ENCODE results near the gene CRAMP1.
"Not testable (repeated sequence)": the region's sequence is repeated elsewhere in the genome, so short reads cannot be mapped to it uniquely, and the experiment has no call there.

Gene CRAMP1, protein sequence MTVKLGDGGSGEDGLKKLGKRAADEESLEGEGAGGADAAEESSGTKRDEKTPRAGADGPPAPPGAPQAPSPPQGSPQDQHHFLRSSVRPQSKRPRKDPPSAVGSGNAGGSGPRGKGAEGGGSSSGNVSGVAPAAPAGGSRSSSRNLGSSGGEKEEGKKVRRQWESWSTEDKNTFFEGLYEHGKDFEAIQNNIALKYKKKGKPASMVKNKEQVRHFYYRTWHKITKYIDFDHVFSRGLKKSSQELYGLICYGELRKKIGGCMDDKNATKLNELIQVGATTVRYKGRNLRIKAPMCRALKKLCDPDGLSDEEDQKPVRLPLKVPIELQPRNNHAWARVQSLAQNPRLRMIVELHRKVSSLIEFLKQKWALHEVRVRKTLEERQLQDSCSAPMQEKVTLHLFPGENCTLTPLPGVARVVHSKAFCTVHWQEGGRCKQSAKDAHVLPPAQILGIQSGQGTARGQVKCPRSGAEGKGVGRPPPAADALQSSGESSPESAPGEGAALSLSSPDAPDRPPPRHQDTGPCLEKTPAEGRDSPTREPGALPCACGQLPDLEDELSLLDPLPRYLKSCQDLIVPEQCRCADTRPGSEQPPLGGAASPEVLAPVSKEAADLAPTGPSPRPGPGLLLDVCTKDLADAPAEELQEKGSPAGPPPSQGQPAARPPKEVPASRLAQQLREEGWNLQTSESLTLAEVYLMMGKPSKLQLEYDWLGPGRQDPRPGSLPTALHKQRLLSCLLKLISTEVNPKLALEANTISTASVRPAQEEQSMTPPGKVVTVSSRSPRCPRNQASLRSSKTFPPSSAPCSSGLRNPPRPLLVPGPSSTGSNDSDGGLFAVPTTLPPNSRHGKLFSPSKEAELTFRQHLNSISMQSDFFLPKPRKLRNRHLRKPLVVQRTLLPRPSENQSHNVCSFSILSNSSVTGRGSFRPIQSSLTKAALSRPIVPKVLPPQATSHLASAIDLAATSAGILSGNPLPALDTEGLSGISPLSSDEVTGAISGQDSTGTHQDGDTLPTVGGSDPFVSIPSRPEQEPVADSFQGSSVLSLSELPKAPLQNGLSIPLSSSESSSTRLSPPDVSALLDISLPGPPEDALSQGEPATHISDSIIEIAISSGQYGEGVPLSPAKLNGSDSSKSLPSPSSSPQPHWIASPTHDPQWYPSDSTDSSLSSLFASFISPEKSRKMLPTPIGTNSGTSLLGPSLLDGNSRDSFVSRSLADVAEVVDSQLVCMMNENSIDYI (N-terminal part only)

DNA sequence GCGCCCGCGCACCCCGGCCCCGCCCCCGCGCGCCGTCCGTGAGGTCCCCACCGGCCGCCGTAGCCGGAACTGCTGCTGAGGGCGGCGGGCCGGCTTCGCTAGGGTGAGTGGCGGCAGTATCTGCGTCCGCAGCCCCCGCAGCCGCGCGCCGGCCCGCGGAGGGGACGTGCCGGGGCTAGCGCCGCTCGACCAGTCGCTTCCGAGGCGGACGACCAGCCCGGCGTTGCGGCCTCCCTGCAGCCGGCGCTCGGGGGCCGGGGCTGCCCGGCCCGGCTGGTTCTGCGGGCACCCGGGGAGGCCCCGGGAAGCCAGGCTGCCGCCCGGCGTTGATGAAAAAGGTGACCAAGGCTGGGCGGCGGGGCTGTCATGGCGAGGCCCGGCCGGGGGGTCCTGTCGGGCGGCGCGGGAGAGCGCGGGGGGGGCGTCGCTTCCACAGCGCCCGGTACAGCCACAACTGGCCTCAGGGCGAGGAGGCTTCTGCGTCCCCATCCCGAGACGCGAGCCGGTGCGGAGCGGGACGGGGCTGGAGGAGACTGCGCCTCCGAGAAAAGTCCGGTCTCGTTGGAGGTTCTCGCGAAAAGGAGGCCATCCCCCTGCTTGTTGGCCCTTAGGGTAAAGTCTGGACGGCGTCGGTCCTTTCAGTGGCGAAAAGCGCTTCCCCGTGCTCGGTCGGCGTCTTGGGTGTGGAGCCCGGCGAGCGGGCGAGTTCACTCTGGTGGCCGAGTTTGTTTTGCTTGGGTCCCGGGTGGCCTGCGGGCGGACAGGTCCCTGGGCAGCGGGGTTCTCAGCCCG lies at the start of gene CRAMP1:
Gene CRAMP1 (plus strand): TSS at position 41 of the 792 bp plus-strand sequence. CDS start 2,280 bp downstream, outside the sequence.
- DNase-seq (ENCODE audit: low read depth, low spot score): no peak

- no peak for DNase-seq (ENCODE audit: low read depth, low spot score)
These were observed 48.4 kb upstream of the CRAMP1 start for GRCh38 chr16:1563786-1564185.

DNA sequence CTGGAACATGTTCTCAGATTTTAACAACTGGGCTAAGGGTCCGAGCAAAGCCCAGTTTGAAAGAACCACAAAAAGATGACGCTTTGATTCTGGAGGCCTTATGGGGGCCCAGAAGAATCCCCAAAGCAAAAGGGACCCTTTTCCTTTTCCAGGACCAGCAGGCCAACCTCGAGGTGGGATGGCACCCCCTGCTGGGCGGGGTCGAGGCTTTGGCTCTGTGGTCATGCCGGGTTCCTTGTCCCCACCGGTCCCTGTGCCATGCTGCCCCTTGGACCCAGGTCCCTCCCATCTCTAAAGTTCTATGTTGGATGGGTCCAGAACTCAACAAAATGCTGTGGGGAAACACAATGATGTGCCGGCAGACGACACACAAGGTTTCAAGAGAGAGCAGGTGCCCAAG lies 47.8 kb upstream of the CRAMP1 start:
- DNase-seq (ENCODE audit: low read depth, low spot score): no peak

- no peak for DNase-seq (ENCODE audit: low read depth, low spot score)
These were observed 46.9 kb upstream of the CRAMP1 start for GRCh38 chr16:1565083-1565805.

GRCh38 chr16:1567988-1568387 lies 44.2 kb upstream of the CRAMP1 start:
- no peak for DNase-seq (ENCODE audit: low read depth, low spot score)

GRCh38 chr16:1571012-1571671 lies 41.0 kb upstream of the CRAMP1 start:
- DNase-seq (ENCODE audit: low read depth, low spot score): no peak

DNA sequence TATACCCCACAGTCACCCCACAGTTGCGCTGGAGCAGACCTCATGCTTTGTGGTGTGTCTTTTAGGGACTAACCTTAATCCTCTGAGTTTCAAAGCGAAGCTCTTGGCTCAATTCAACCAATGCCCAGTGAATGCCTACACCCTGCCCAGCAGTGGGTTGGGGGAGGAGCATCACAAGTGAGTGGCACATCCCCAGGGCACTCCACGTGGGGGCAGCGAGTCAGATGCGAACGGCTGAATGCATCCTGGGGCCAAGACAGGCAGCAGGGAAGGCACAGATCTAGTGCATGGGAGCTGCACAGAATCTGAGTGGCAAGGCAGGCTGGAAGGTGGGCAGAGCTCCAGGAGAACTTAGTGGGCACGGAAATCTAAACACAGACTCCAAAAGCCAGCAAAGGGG lies 39.5 kb upstream of the CRAMP1 start:
- DNase-seq (ENCODE audit: low read depth, low spot score): no peak

- DNase-seq (ENCODE audit: low read depth, low spot score): no peak
These were observed 38.9 kb upstream of the CRAMP1 start for GRCh38 chr16:1573301-1573700.

DNA sequence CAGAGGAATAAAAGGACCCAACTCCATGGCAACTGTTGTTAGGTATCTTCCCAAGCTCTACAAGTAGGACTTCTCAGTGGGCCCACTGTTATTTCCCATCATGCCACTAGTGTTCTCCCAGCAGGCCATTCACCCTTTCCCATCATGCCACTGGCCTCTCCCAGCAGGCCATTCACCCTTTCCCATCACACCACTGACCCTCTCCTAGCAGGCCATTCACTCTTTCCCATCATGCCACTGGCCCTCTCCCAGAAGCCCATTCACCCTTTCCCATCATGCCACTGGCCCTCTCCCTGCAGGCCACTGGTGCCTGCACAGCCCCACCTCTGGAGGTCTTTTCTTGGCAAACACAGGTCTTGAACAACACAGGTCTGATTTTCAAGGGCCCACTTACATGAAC lies 36.6 kb upstream of the CRAMP1 start:
- DNase-seq (ENCODE audit: low read depth, low spot score): no peak

GRCh38 chr16:1579214-1579613 lies 32.9 kb upstream of the CRAMP1 start:
- no peak for DNase-seq (ENCODE audit: low read depth, low spot score)

- no peak for DNase-seq (ENCODE audit: low read depth, low spot score)
These were observed 31.9 kb upstream of the CRAMP1 start for GRCh38 chr16:1580256-1580655.

DNA sequence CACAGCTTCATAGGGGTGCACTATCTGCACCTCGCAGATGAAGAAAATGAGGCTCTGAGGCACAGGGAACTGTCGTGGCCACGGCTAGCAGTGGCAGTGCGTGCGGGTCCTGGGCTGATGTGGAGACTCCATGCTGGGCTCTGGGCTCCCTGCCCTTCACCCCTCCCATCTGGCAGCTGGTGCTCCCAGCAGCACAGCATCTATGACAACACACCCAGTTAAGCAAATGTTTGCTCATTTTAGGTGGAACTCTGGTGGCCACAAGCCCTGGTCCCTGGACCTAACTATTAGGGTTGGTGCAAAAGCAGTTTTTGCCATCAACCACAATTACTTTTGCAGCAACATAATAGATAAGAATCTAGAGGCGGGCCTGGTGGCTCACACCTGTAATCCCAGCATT lies 31.2 kb upstream of the CRAMP1 start:
- no peak for DNase-seq (ENCODE audit: low read depth, low spot score)

DNA sequence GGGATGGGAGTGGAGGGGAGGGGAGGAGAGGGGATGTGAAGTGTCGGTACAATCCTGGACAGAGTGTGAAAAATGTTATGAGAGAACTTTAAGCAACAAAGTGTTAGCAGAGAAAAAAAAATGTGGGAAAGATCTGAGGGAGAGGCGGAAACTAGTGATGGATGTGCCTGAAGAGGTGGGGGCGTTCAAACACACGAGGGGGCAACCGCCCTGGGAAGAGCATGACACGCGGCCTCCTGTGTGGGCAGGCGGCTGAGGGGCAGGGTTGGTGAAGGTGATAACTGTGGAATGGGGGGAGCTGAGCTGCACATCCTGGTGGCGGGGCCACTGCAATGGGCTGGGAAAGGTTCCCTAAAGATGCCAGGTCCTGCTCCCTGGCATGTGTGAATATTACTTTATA lies 30.4 kb upstream of the CRAMP1 start:
- no peak for DNase-seq (ENCODE audit: low read depth, low spot score)

DNA sequence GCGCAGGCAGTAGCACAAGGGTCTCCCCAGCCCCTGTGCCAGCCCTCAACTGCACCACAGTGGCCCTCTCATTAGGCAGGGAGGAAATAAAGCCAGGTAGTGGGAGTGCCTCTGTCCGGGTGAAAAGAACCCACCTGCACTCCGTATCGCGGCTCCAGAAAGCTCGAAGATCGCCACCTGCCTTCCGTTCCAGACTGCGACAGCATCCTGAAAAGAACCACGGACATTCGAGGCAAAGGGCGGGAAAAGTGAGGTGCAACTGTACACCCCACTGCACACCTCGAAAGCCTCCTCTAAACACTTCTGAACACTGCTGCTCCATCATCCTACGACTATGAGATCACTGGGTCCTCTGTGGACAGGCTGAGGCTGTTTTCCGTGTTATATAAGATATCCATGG lies 29.0 kb upstream of the CRAMP1 start:
- no peak for DNase-seq (ENCODE audit: low read depth, low spot score)

DNA sequence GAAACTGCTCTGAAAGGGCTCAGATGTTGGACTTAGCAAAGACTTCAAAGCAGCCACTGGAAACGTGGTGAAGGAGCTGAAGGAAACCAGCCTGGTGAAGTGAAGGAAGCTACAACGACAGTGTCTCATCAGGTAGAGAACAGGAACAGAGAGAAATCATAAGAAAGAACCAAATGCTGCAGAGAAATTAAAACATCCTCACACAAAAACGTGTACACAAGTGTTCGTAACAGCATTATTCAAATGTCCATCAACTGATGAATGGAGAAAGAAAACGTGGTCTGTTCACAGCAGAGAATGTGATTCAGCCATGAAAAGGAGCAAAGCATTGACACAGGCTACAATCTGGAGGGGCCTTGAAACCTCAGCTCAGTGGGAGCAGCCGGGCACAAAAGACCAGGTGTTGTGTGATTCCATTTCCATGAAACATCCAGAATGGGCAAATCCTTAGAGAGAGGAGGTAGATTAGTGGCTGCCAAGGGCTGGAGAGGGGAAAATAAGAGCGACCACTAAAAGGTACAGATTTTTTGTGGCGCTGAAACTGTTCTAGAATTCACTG lies 27.2 kb upstream of the CRAMP1 start:
- no peak for DNase-seq (ENCODE audit: low read depth, low spot score)

- DNase-seq (ENCODE audit: low read depth, low spot score): no peak
These were observed 21.8 kb upstream of the CRAMP1 start for GRCh38 chr16:1590366-1590765.

DNA sequence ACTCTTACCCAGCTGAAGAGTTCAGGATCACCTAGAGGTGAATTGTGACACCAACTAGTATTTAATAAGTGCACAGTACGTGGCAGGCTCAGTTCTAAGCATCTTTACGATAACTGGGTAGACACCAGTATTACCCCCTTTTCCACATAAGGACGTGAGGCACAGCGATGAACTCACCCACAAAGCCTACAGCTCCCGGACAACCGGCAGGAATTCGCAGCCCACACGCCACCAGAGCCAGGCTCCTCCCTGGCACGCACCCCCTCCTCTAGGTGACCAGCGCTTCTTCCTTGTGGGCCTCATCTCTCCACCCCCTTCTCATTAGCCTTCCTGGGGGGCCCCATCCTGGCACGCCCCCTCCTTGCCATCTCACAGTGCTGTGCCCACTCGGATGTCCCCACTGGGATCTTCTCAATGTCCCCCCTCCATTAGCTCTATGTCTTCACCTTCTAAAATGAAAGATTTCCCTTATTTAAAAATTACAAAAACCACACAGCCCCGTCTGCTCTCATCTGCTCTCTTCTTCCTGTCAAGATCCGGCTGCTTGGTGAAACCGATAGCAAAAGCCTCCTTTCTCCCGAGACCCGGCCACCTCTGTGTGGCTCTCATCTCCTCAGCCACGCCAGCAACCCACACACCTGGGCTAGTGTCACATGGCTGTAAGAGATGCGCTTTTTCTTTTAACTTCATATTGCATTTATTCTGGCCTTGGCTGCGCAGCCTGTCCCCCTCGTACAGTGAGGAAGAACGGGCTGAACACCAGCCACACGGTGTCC lies 21.0 kb upstream of the CRAMP1 start:
- no peak for DNase-seq (ENCODE audit: low read depth, low spot score)

- no peak for DNase-seq (ENCODE audit: low read depth, low spot score)
These were observed 19.7 kb upstream of the CRAMP1 start for GRCh38 chr16:1592446-1592845.

DNA sequence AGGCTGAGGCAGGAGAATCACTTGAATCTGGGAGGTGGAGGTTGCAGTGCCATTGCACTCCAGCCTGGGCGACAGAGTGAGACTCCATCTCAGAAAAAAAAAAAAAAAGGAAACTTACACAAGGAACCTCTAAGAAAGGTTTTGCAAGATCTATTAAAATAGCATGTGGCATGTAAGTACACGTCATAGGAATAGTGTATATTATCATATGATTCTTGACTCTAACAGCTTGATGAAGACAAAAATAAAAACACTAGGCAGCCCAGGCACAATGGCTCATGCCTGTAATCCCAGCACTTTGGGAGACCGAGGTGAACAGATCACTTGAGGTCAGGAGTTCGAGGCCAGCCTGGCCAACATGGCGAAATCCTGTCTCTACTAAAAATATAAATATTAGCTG lies 16.6 kb upstream of the CRAMP1 start:
- not testable (repeated sequence) for DNase-seq (ENCODE audit: low read depth, low spot score)

All from activated naive CD8-positive, alpha-beta T cell treated with anti-CD3 and anti-CD28 coated beads, Interleukin-2, amount 50 U/mL, for 16 hours (primary cell).